HT1080 (cell line): ENCODE results near the gene SPATS1. TPM values are rescaled to one million over a fixed set of nuclear protein-coding genes. Genes with fewer than 3 reads are reported as not detected.
"Not testable (repeated sequence)": the region's sequence is repeated elsewhere in the genome, so short reads cannot be mapped to it uniquely, and the experiment has no call there.

Source experiments
- DNase-seq: peaks from one replicate; pipeline ENCODE4 v3.0.0-alpha.2; 2015; ENCODE audit warnings: low read depth
- total RNA-seq: library from RNA; depleted of rRNA; stranded (reverse); fragments of >200 nt; shearing (Covaris generic); gene quantifications from 2 replicates; pipeline ENCODE4 v1.2.3, GENCODE V29; 2014

The SPATS1 gene
- total RNA-seq, 1 experiment from 2014 or later: not detected

- peak; percentile 78 for DNase-seq
These were observed 2.5 kb upstream of the SPATS1 start for GRCh38 chr6:44339763-44340625.

- DNase-seq: no peak
These were observed 1.2 kb upstream of the SPATS1 start for GRCh38 chr6:44341095-44341890.

DNA sequence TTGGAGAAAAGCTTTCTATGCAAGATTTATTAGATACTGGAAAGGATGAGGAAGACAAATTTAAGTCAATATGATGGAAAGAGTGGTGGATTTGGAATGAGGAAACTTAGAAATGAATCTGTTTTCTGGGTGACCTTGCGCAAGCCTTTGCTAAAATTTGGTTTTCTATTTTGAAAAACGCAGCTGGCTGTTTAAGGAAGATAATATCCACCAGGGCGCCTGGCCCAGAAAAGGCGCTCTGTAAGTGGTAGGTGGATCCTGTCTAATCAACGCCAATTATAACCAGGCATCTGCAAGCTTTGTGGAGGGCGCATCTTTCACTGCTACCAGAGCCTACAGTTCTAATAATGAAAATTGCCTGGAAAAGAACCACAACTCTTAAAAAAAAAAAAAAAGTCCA lies 398 bp upstream of the SPATS1 start:
- no peak for DNase-seq

- not testable (repeated sequence) for DNase-seq
These were observed 4.4 kb downstream of the SPATS1 start for GRCh38 chr6:44346818-44347217.

- DNase-seq: no peak
These were observed 7.6 kb downstream of the SPATS1 start for GRCh38 chr6:44349904-44350649.

DNA sequence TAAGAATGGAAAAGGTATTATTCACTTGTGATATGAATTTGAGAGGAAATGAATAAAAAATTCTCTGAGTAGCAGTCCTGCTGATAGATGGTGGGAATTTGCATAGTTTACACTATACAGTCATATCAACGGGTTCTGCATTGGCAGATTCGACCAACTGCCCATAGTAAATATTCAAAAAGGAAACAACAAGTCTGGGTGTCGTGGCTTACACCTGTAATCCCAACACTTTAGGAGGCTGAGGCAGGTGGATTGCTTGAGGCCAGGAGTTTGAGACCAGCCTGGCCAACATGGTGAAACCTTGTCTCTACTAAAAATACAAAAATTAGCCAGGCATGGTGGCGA lies 8.2 kb downstream of the SPATS1 start:
- not testable (repeated sequence) for DNase-seq

GRCh38 chr6:44352259-44352658 lies 9.8 kb downstream of the SPATS1 start:
- DNase-seq: no peak

DNA sequence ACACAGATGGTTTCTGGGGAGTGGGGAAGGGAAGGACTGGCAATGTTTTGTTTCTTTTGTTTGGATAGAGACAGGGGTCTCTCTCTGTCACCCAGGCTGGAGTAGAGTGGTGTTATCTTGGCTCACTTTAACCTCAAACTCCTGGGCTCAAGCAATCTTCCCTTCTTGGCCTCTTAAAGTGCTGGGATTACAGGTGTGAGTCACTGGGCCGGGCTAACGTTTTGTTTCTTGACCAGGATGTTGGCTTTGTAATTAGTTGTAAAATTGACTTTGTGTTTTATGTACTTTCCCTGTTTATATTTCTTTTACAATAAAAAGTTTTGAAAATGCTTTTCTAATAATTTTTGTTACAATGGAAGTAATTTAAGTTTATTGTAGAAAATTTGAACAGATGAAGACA lies 10.9 kb downstream of the SPATS1 start:
- DNase-seq: peak; percentile 40

DNA sequence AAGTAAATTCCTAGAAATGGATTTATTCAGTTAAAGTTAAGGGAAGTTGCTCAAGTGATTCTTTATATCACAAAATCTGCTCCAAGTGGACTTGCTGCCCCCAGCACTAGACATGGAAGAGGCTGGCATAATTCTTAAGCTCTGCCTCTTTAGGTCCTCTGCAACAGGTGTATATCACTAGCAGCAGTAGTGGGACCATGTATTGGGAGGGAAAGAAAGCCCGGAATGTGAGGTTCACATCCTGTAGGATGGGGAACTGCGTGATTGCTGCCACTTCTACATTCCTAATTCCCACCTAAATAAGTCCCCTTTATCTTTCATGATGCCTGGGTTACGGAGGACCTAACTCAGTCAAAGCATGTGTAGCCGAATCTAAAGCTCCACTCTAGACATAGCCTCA lies 13.2 kb downstream of the SPATS1 start:
- no peak for DNase-seq

DNA sequence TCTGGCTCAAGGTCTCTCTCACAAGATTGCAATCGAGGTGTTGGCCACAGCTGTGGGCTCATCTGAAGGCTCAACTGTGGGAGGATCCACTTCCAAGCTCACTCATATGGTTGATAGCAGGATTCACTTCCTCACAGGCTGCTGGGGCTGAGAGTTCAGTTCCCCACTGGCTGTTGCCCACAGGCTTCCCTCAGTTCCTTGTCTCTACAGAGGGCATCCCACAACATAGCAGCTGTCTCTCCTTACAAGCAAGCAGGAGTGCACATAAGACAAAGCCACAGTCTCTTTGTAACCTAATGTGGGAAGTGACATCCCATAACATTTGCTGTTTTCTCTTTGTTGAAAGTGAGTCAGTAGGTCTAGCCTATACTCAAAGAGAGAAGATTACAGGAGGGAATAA lies 14.0 kb downstream of the SPATS1 start:
- no peak for DNase-seq

DNA sequence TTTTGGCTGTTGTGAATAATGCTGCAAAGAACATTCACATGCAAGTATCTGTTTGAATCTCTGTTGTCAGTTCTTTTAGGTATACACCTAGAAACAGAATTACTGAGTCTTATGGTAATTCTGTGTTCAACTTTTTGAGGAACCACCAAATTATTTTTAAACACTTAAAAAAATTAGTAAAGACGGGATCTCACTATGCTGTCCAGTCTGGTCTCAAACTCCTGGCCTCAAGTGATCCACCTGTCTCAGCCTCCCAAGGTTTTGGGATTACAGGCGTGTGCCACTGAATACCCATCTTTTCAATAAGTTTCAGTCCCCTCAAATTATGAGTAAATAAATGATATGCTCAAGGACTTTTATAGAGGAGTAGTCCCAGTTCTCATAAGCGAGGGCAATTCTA lies 17.5 kb downstream of the SPATS1 start:
- no peak for DNase-seq

- no peak for DNase-seq
These were observed 19.5 kb downstream of the SPATS1 start for GRCh38 chr6:44361947-44362346.

- DNase-seq: no peak
These were observed 21.0 kb downstream of the SPATS1 start for GRCh38 chr6:44363377-44363926.

- DNase-seq: no peak
These were observed 24.3 kb downstream of the SPATS1 start for GRCh38 chr6:44366781-44367180.

DNA sequence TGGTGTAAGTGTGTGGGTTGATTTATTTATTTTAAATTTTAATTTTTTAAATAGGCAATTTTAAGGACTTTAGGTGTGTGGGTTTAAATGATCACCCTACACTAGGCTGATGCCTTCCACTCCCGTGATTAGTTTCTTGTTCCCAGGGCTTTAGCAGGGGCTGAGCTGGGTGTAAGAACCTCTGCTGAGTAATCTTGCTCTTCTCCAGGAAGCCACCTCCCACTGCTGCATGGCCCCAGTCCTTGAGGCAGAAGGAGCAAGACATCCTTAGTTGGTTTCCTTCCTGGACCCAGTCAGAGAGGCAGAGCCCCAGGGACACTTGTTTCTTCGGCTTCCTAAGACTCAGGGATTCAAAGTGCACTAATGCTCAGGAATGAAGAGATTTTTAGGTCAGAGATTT lies 25.2 kb downstream of the SPATS1 start:
- peak; percentile 44 for DNase-seq

DNA sequence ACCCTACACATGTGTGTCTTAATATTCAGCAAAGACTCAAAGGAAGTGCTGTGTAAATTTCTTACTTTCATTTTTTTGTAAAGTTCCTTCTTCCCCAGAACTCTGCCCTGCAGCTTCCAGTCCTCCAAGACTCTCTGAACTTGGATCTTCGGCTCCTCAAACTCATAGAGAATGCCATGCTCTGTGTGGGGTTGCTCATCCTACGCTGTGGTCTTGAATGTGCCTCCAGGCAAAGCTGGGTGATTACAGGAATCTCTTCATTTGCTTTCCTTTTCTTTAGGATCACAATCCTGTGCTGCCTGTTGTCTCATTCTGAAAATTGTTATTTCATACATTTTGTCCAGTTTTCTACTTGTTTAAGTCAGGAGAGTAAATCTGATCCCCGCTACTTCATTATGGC lies 30.6 kb downstream of the SPATS1 start:
- DNase-seq: no peak

- DNase-seq: peak; percentile 46
These were observed 31.3 kb downstream of the SPATS1 start for GRCh38 chr6:44373787-44374186.

DNA sequence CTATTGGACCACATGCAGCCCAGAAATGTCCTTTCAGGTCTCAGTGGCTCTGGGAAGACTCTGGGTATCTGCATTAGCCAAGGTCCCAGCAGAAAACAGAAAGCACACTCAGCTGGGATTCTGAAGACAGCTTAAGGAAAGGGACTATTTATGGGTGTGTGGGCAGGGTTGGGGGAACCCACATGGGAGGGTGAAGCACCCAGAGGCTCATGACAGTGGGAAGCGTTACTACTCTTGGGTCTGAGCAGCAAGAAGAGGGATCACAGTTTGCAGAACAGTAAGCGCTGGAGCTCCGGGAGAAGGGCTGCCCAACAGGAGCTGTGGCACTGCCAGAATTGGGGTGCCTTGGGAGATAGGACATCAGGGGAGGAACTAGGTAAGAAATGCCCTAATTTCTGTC lies 32.6 kb downstream of the SPATS1 start:
- no peak for DNase-seq

GRCh38 chr6:44377484-44377883 lies 35.0 kb downstream of the SPATS1 start:
- DNase-seq: no peak

GRCh38 chr6:44377971-44378370 lies 35.5 kb downstream of the SPATS1 start:
- no peak for DNase-seq

DNA sequence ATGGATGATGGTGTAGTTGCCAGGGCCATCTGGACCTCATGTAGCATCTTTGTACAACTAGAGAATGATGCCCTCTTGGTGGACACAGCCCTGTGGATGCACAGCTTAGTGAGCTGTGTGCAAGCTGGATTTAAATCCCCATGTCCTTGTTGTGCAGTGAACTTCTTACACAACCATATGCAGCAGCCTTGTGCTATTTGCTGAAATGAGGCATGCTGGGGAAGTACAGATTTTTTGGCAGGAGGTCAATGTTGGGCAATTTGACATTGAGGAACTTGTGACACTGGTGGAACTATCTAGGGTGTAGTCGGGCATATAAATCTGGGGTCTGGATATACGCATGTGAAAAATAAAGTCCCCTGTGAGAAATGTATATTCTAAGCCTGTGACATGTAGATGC lies 39.3 kb downstream of the SPATS1 start:
- DNase-seq: no peak
